ENCODE measurements around the gene KCTD5.

DNA sequence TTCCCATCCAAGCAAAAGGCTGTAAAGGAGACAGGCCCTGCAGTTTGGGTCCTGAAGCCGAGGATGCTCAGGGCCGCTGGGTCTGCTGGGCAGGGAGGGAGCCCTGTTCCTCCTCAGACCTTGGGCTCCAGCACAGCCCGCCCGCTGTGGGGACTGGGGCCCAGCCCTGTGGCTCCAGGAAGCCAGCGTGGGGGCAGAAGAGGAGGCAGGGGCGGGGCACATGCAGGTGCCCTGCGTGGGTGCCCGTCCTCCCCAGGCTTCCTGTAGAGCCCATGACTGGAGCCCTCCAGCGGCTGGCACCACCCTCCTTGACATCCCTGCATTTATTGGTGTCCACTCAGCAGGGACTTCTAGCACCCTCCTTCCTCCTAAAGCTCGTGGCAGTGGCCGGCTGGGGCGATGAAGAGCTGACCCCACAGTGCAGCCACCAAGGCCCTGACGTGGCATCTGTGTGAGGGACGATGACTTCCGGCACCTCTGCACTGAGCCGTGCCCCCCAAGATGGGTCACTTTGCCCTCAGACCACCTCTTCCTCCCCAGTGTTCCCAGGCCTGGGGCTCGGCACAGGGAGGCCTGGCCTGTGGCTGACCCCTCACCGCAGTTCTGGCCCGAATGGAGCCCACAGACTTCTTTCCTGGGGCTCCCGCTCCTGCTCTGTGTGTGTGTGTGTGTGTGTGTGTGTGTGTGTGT is 27.8 kb downstream of the KCTD5 start:
- no peak for TF ChIP-seq POLR2AphosphoS5 (IDR thresholded peaks at IDR 0.05)
- TF ChIP-seq POLR2A (IDR thresholded peaks at IDR 0.05), result no peak
- TF ChIP-seq, protein P1, sequence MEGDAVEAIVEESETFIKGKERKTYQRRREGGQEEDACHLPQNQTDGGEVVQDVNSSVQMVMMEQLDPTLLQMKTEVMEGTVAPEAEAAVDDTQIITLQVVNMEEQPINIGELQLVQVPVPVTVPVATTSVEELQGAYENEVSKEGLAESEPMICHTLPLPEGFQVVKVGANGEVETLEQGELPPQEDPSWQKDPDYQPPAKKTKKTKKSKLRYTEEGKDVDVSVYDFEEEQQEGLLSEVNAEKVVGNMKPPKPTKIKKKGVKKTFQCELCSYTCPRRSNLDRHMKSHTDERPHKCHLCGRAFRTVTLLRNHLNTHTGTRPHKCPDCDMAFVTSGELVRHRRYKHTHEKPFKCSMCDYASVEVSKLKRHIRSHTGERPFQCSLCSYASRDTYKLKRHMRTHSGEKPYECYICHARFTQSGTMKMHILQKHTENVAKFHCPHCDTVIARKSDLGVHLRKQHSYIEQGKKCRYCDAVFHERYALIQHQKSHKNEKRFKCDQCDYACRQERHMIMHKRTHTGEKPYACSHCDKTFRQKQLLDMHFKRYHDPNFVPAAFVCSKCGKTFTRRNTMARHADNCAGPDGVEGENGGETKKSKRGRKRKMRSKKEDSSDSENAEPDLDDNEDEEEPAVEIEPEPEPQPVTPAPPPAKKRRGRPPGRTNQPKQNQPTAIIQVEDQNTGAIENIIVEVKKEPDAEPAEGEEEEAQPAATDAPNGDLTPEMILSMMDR (IDR thresholded peaks at IDR 0.05), result no peak

Measured in gastroesophageal sphincter (tissue), 3 donors.